Mononuclear cell (primary cell): ENCODE results near the gene TPRG1. TPM values are rescaled to one million over a fixed set of nuclear protein-coding genes. Genes with fewer than 3 reads are reported as not detected.
"Not testable (repeated sequence)": the region's sequence is repeated elsewhere in the genome, so short reads cannot be mapped to it uniquely, and the experiment has no call there.

Experiments used
- H3K27me3 ChIP-seq: 2 replicates; pipeline ENCODE4 v1.6.0; 2011; ENCODE audit warnings: low read length, control low read depth; ENCODE audit not compliant: insufficient read depth
- H3K4me1 ChIP-seq: 2 replicates; pipeline ENCODE4 v1.5.1; 2011; ENCODE audit warnings: mild to moderate bottlenecking, low read length, control low read depth; ENCODE audit not compliant: insufficient read depth
- H3K4me3 ChIP-seq: 2 replicates; pipeline ENCODE4 v1.5.1; 2011; ENCODE audit warnings: mild to moderate bottlenecking, low read length, moderate library complexity
- H3K9me3 ChIP-seq: 2 replicates; pipeline ENCODE4 v1.5.1; 2011; ENCODE audit warnings: low read depth, mild to moderate bottlenecking, control low read depth, low read length
- total RNA-seq: library from RNA; depleted of rRNA; stranded (reverse); fragments of >200 nt; gene quantifications from one replicate; pipeline ENCODE4 v1.2.3, GENCODE V29; 2012

The TPRG1 gene
- total RNA-seq, 1 donor, result 2.4 TPM

GRCh38 chr3:189320511-189320910, 148.7 kb downstream of the TPRG1 start:
- Histone ChIP-seq H3K4me3 (no peak overlapping the region), H3K27me3 (no peaks in the 10 kb centered on the region), H3K4me1 (peaks cover 19% of the 10 kb centered on the region), H3K9me3 (no peaks in the 10 kb centered on the region)

- Histone ChIP-seq H3K4me1 (peaks cover 20% of the 10 kb centered on the region), H3K4me3 (no peak overlapping the region), H3K27me3 (no peaks in the 10 kb centered on the region), H3K9me3 (no peaks in the 10 kb centered on the region)
Measured at GRCh38 chr3:189322339-189322738, 150.6 kb downstream of the TPRG1 start.

GRCh38 chr3:189324538-189325138, 152.9 kb downstream of the TPRG1 start:
- H3K4me1 ChIP-seq, result peaks cover 20% of the 10 kb centered on the region
- H3K4me3 ChIP-seq, result no peak overlapping the region
- no peaks in the 10 kb centered on the region for H3K9me3 ChIP-seq
- H3K27me3 ChIP-seq, result no peaks in the 10 kb centered on the region

GRCh38 chr3:189325454-189325853, 153.7 kb downstream of the TPRG1 start:
- H3K27me3 ChIP-seq, result no peaks in the 10 kb centered on the region
- H3K4me1 ChIP-seq, result peaks cover 25% of the 10 kb centered on the region
- H3K9me3 ChIP-seq, result no peaks in the 10 kb centered on the region
- H3K4me3 ChIP-seq, result no peak overlapping the region

GRCh38 chr3:189329630-189330029, 157.9 kb downstream of the TPRG1 start:
- H3K27me3 ChIP-seq, H3K4me3 ChIP-seq, H3K9me3 ChIP-seq: not testable (repeated sequence)
- peaks cover 15% of the 10 kb centered on the region for H3K4me1 ChIP-seq

- Histone ChIP-seq H3K4me3 (no peak overlapping the region), H3K9me3 (no peaks in the 10 kb centered on the region), H3K27me3 (no peaks in the 10 kb centered on the region), H3K4me1 (peaks cover 11% of the 10 kb centered on the region)
Measured at GRCh38 chr3:189330066-189330465, 158.3 kb downstream of the TPRG1 start.

- peaks cover 5% of the 10 kb centered on the region for H3K4me1 ChIP-seq
- H3K4me3 ChIP-seq, result no peak overlapping the region
- no peaks in the 10 kb centered on the region for H3K27me3 ChIP-seq
- H3K9me3 ChIP-seq, result no peaks in the 10 kb centered on the region
Measured at GRCh38 chr3:189331002-189331418, 159.2 kb downstream of the TPRG1 start.

- H3K27me3 ChIP-seq, result no peaks in the 10 kb centered on the region
- H3K4me3 ChIP-seq, result no peak overlapping the region
- no peaks in the 10 kb centered on the region for H3K9me3 ChIP-seq
- peaks cover 5% of the 10 kb centered on the region for H3K4me1 ChIP-seq
Measured at GRCh38 chr3:189334064-189334920, 162.5 kb downstream of the TPRG1 start.

GRCh38 chr3:189337673-189338091, 165.9 kb downstream of the TPRG1 start:
- Histone ChIP-seq H3K27me3 (no peaks in the 10 kb centered on the region), H3K4me3 (no peak overlapping the region), H3K4me1 (no peaks in the 10 kb centered on the region), H3K9me3 (no peaks in the 10 kb centered on the region)

- Histone ChIP-seq H3K9me3 (no peaks in the 10 kb centered on the region), H3K4me3 (no peak overlapping the region), H3K4me1 (no peaks in the 10 kb centered on the region), H3K27me3 (no peaks in the 10 kb centered on the region)
Measured at GRCh38 chr3:189338366-189338765, 166.6 kb downstream of the TPRG1 start.

- no peaks in the 10 kb centered on the region for H3K9me3 ChIP-seq
- no peaks in the 10 kb centered on the region for H3K27me3 ChIP-seq
- H3K4me3 ChIP-seq, result no peak overlapping the region
- no peaks in the 10 kb centered on the region for H3K4me1 ChIP-seq
Measured at GRCh38 chr3:189339996-189340395, 168.2 kb downstream of the TPRG1 start.

- Histone ChIP-seq H3K9me3 (no peaks in the 10 kb centered on the region), H3K4me3 (no peak overlapping the region), H3K4me1 (no peaks in the 10 kb centered on the region), H3K27me3 (no peaks in the 10 kb centered on the region)
Measured at GRCh38 chr3:189340680-189341460, 169.1 kb downstream of the TPRG1 start.

GRCh38 chr3:189342811-189343210, 171.0 kb downstream of the TPRG1 start:
- Histone ChIP-seq H3K4me3 (no peak overlapping the region), H3K9me3 (no peaks in the 10 kb centered on the region), H3K4me1 (no peaks in the 10 kb centered on the region), H3K27me3 (no peaks in the 10 kb centered on the region)

- no peaks in the 10 kb centered on the region for H3K9me3 ChIP-seq
- no peaks in the 10 kb centered on the region for H3K4me1 ChIP-seq
- no peaks in the 10 kb centered on the region for H3K27me3 ChIP-seq
- H3K4me3 ChIP-seq, result no peak overlapping the region
Measured at GRCh38 chr3:189344996-189345395, 173.2 kb downstream of the TPRG1 start.

- Histone ChIP-seq H3K9me3 (no peaks in the 10 kb centered on the region), H3K4me1 (no peaks in the 10 kb centered on the region), H3K4me3 (no peak overlapping the region), H3K27me3 (no peaks in the 10 kb centered on the region)
Measured at GRCh38 chr3:189349772-189350171, 178.0 kb downstream of the TPRG1 start.
